OCI-LY3 (cell line): ENCODE results near the gene ZSWIM8.

ENCODE experiments used
- H2AFZ ChIP-seq: fragments of 200-600, 300-600 bp; shearing (Covaris generic); 2 replicates; pipeline ENCODE4 v1.6.0; 2014; ENCODE audit warnings: antibody characterized with exemption, low read depth, low read length
- H3K27ac ChIP-seq: fragments of 200-600, 300-600 bp; sonication (generic); 2 replicates; pipeline ENCODE4 v1.5.1; 2014; ENCODE audit warnings: mild to moderate bottlenecking, low read length, moderate library complexity, mixed read lengths
- H3K27me3 ChIP-seq: fragments of 200-600, 300-600 bp; sonication (generic); 2 replicates; pipeline ENCODE4 v1.6.1; 2014; ENCODE audit warnings: low read depth, low read length, mixed read lengths
- H3K36me3 ChIP-seq: fragments of 200-600, 300-600 bp; sonication (generic); replicated peaks from 2 replicates; pipeline ENCODE3; 2014; ENCODE audit warnings: low read depth, low read length, mixed read lengths
- H3K4me1 ChIP-seq: fragments of 300-600, 200-600 bp; sonication (generic); 2 replicates; pipeline ENCODE4 v1.6.1; 2014; ENCODE audit warnings: low read length, mixed read lengths
- H3K4me2 ChIP-seq: fragments of 200-600, 300-600 bp; sonication (generic); 2 replicates; pipeline ENCODE4 v1.6.1; 2014; ENCODE audit warnings: low read length, mixed read lengths
- H3K4me3 ChIP-seq: fragments of 300-600, 200-600 bp; sonication (generic); 2 replicates; pipeline ENCODE4 v1.5.1; 2014; ENCODE audit warnings: antibody characterized with exemption, mild to moderate bottlenecking, low read length, moderate library complexity
- H3K79me2 ChIP-seq: fragments of 300-600, 200-600 bp; shearing (Covaris generic); 2 replicates; pipeline ENCODE4 v1.6.1; 2014; ENCODE audit warnings: mild to moderate bottlenecking, low read length, mixed read lengths
- H3K9ac ChIP-seq: fragments of 300-600, 200-600 bp; shearing (Covaris generic); 2 replicates; pipeline ENCODE4 v1.6.0; 2014; ENCODE audit warnings: mild to moderate bottlenecking, low read length, moderate library complexity
- H3K9me3 ChIP-seq: fragments of 200-600, 300-600 bp; shearing (Covaris generic); 2 replicates; pipeline ENCODE4 v1.6.1; 2014; ENCODE audit warnings: low read length, mixed read lengths; ENCODE audit not compliant: insufficient read depth
- H4K20me1 ChIP-seq: fragments of 200-600, 300-600 bp; sonication (generic); 2 replicates; pipeline ENCODE4 v1.6.1; 2016; ENCODE audit warnings: low read length, mixed read lengths; ENCODE audit not compliant: insufficient read depth
- EZH2phosphoT487 ChIP-seq: fragments of 200-600 bp; shearing (Covaris generic); IDR thresholded peaks from 2 replicates; pipeline ENCODE4 v1.6.1; 2018; ENCODE audit warnings: antibody characterized with exemption, mixed run types, low read depth
- TF ChIP-seq, protein P1 (sequence below): fragments of 200-600, 300-600 bp; sonication (generic); IDR thresholded peaks from 2 replicates; pipeline ENCODE4 v1.5.1; 2014; ENCODE audit warnings: antibody characterized with exemption, low read length, low read depth

The ZSWIM8 gene

GRCh38 chr10:73807471-73807870 lies 22.1 kb downstream of the ZSWIM8 start:
- Histone ChIP-seq H3K79me2 (peaks cover 8% of the 10 kb centered on the region), H2AFZ (no peak overlapping the region), H3K9me3 (no peaks in the 10 kb centered on the region), H3K27me3 (no peaks in the 10 kb centered on the region), H4K20me1 (no peaks in the 10 kb centered on the region), H3K4me2 (no peak overlapping the region), H3K4me1 (peaks cover 33% of the 10 kb centered on the region), H3K4me3 (no peak overlapping the region), H3K9ac (no peak overlapping the region), H3K27ac (no peak overlapping the region), H3K36me3 (peaks cover 34% of the 10 kb centered on the region)
- TF ChIP-seq, protein P1, sequence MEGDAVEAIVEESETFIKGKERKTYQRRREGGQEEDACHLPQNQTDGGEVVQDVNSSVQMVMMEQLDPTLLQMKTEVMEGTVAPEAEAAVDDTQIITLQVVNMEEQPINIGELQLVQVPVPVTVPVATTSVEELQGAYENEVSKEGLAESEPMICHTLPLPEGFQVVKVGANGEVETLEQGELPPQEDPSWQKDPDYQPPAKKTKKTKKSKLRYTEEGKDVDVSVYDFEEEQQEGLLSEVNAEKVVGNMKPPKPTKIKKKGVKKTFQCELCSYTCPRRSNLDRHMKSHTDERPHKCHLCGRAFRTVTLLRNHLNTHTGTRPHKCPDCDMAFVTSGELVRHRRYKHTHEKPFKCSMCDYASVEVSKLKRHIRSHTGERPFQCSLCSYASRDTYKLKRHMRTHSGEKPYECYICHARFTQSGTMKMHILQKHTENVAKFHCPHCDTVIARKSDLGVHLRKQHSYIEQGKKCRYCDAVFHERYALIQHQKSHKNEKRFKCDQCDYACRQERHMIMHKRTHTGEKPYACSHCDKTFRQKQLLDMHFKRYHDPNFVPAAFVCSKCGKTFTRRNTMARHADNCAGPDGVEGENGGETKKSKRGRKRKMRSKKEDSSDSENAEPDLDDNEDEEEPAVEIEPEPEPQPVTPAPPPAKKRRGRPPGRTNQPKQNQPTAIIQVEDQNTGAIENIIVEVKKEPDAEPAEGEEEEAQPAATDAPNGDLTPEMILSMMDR: no peak
- TF ChIP-seq EZH2phosphoT487: no peak

DNA sequence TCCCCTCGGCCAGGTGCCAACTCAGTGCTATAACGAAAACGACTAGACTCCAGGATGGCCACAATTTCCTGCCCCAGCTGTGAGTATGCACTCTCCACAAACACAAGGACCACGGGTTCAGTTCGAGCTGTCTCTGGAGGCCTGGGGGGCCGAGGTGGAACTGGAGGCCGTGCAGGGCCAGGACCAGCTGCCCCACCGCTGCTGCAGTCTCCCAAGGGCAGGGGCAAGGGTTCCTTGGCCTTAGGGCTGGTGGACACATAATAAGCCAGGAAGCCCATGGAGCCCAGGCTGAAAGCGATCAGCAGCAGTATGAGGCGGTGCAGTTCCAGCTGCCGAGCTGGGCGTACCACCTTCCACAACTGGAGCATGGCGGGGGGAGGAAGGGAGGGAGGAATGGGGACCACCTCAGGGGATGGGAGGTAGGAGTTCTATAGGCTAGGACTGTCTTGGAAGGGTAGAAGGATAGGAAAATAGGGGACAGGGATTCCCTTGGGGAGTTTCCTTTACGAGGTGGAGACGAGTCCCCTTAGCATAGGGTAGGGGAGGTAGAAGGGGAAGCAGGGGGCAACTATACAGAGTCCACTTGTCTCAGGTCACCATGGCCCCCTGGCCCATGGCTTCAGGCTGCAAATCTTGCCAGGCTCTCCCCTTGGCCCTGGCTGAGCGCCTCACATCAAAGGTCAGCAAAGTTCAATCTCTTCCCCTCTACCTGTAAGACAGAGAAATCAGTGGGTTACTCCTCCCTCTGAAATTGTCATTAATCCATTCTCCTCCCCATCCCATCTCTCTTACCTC lies 22.8 kb downstream of the ZSWIM8 start:
- Histone ChIP-seq H3K36me3 (peaks cover 26% of the 10 kb centered on the region), H3K4me2 (no peak overlapping the region), H3K4me1 (peaks cover 31% of the 10 kb centered on the region), H3K9ac (no peak overlapping the region), H3K4me3 (no peak overlapping the region), H4K20me1 (no peaks in the 10 kb centered on the region), H3K79me2 (peaks cover 8% of the 10 kb centered on the region), H2AFZ (no peak overlapping the region), H3K9me3 (no peaks in the 10 kb centered on the region), H3K27ac (no peak overlapping the region), H3K27me3 (no peaks in the 10 kb centered on the region)
- TF ChIP-seq, protein P1: no peak
- no peak for TF ChIP-seq EZH2phosphoT487

- no peaks in the 10 kb centered on the region for H3K9me3 ChIP-seq
- H2AFZ ChIP-seq: no peak overlapping the region
- no peak overlapping the region for H3K4me2 ChIP-seq
Observed at GRCh38 chr10:73809061-73809818, 23.8 kb downstream of the ZSWIM8 start.

DNA sequence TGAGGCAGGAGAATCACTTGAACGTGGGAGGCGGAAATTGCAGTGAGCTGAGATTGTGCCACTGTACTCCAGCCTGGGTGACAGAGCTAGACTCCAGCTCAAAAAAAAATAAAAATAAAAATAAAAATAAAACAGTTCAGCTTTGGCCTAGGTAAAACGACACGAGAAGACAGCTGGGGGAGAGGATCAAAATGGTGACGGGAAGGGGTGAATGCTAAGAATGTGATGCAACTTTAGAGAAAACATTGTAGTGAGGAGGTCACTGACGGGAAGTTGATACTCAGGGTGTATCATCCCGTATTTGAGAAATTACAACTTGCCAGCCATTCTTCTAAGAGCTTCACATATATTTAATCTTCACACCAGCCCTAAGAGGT lies 24.9 kb downstream of the ZSWIM8 start:
- peaks cover 8% of the 10 kb centered on the region for H3K79me2 ChIP-seq
- peak overlapping the region; percentile 74 for H3K4me2 ChIP-seq
- peak overlapping the region; percentile 96 for H3K4me3 ChIP-seq
- no peak overlapping the region for H3K27ac ChIP-seq
- H4K20me1 ChIP-seq: no peaks in the 10 kb centered on the region
- H2AFZ ChIP-seq: no peak overlapping the region
- H3K27me3 ChIP-seq: no peaks in the 10 kb centered on the region
- H3K36me3 ChIP-seq: peaks cover 25% of the 10 kb centered on the region
- TF ChIP-seq EZH2phosphoT487: no peak
- TF ChIP-seq, protein P1: no peak
- no peaks in the 10 kb centered on the region for H3K9me3 ChIP-seq
- H3K4me1 ChIP-seq: peaks cover 10% of the 10 kb centered on the region
- H3K9ac ChIP-seq: peak overlapping the region; percentile 77

More at GRCh38 chr10:73809061-73809818, 23.8 kb downstream of the ZSWIM8 start:
- Histone ChIP-seq H3K27me3 (no peaks in the 10 kb centered on the region), H3K4me3 (no peak overlapping the region), H3K4me1 (peaks cover 21% of the 10 kb centered on the region), H4K20me1 (no peaks in the 10 kb centered on the region), H3K9ac (no peak overlapping the region), H3K79me2 (peaks cover 8% of the 10 kb centered on the region), H3K27ac (no peak overlapping the region), H3K36me3 (peaks cover 25% of the 10 kb centered on the region)
- TF ChIP-seq, protein P1: no peak
- TF ChIP-seq EZH2phosphoT487: no peak
